Ramos (cell line): Measurements from ENCODE around the gene ERMARD.

ENCODE experiments used
- in situ Hi-C: fragments of 300-500 bp; cut with MboI; formaldehyde crosslinking; loops from one replicate; pipeline ENCODE4 v1.14.3; 2022; ENCODE audit warnings: low sequenced_read_pairs; ENCODE audit not compliant: unreplicated experiment

Gene ERMARD

DNA sequence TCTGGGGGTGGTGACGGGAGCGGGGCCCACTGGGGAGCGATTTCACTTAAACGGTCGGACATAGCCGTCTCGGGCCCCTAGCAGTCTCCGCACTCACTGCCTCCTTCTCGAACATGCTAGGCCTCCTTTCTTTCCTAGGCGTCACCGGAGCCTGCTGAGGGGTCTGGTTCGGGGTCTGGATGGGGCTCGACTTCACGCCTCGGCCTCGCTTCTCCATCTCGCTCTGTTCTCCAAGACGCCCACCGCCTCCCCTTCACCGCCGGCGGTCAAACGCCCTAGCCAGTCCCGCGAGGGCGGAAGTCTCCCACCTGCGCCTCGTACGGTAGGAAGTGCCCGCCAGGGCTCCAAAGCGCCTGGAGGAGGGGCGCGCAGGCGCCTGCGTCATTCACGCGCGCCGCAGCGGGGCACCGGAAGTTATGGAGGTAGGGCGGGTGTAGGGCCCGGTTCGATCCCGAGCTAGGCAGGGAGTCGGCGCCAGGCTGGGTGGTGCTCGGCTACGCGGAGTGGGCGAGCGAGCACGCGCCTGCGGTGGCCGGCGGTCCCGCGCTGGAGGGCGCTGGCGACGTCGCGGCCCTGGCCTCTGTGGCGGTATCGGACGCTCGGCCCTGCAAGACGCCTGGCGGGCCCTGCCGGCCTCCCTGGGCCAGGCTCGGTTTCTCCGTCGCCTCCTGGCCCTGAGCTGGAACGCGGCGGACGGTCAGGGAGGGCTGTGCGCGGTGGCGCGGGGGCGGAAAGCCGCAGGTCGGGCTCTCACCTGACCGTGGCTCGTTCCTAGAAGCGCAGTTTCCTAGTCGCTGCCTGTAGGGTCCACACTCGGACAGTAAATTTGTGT is at the start of gene ERMARD, which contains the start of gene DYNLT2:
TSS of gene ERMARD (plus strand) at position 381 of the 832 bp plus-strand sequence. CDS start at position 417, 36 bp downstream.
TSS of gene DYNLT2 (minus strand) at position 331 of the 832 bp plus-strand sequence. CDS start at position 217, 114 bp downstream.
- in situ Hi-C loops = no loop called here

DNA sequence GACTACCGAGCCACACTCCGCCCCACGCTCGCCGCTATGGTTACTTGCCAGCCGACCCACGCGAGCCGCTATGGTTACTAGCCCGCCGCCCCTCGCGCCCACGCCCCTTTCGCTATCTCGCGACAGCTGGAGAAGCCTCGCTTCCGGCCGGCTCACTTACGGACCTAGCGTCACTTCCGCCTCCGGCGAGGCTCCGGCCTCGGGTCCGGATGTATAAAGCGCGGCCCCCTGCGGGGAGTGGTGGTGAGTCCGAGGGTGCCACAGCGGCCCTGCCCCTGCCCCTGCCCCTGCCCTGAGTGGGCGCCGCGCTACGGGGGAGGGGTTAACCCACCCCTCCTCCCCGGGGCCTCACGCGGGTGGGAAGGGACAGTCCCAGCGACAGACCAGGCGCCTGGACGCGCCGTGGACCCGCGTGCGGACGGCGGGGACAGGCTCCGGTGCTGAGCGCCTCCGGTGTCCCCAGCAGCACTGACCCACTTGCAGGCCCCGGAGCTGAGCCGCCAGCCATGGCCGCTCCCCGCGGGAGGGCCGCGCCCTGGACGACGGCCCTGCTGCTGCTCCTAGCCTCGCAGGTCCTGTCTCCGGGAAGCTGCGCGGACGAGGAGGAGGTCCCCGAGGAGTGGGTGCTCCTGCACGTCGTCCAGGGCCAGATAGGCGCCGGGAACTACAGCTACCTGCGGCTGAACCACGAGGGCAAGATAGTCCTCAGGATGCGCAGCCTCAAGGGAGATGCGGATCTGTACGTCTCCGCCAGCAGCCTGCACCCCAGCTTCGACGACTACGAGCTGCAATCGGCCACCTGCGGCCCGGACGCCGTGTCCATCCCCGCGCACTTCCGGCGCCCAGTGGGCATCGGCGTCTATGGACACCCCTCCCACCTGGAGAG is 49.2 kb upstream of the ERMARD start, which contains the start of the genes C6orf120 and WDR27:
TSS of gene C6orf120 (plus strand) at position 173 of the 886 bp plus-strand sequence. CDS start at position 507, 334 bp downstream.
TSS of gene WDR27 (minus strand) at position 76 of the 886 bp plus-strand sequence. CDS start 13,024 bp downstream, outside the sequence.
- in situ Hi-C loops = no loop called here

GRCh38 chr6:169702840-169703246 is 48.6 kb upstream of the ERMARD start:
- in situ Hi-C loops = no loop called here

DNA sequence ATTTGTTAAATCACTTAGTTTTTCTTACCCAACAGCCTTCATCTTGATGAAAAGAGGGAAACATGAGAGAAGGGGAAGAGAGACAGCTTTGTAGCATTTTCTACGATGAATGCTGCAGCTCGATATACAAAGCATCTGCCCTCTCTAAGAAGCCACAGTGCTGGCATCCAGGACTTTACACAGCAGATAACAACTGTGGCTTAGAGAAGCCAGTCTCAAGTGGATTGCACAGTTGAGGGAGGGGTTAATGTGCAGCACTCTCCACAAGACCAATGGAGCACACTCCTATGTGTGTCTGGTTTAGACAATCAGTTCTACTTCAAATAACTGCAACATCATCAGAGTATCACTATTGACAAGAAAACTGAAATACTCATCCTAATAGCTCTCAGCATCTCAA is 43.6 kb upstream of the ERMARD start:
- in situ Hi-C loops = no loop called here

DNA sequence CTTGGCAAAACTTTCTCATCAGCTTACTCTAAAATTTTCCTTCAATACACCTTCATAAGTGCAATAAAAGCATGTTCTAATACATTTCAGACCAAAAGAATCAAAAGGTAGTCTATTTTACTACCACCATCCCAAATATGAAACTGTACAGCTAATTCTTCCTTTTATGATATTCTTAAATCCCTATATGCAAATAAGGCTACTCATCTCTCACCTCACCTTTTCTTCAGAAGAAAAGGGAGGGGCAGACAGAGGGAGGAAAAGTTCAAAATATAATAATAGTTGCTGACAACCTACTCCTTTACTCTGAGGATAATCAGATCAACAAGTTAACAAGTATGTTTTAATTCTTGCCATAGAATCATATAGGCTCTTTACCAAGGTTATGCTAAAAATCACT is 42.1 kb upstream of the ERMARD start:
- in situ Hi-C loops = no loop called here

GRCh38 chr6:169710009-169710408 is 41.4 kb upstream of the ERMARD start:
- in situ Hi-C loops = no loop called here

GRCh38 chr6:169714178-169714577 is 37.2 kb upstream of the ERMARD start:
- in situ Hi-C loops = no loop called here

DNA sequence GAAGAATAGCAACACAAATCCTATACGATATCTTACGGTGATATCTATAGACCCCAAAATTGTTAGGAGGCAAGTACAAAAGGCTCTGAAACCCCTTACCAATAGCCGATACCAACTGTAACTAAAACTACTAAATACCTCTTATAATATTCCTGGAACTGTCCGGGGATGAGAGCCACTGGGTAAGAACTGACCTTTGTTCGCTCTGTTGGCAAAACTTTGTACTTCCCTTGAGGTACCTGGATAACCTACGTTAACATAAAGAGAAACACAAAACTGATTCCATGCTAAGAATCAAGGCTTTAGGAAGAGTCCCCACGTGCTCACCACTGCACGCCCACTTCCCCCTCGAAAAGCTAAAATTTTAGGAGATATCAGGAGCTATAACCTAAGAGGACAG is 36.8 kb upstream of the ERMARD start:
- in situ Hi-C loops = no loop called here

DNA sequence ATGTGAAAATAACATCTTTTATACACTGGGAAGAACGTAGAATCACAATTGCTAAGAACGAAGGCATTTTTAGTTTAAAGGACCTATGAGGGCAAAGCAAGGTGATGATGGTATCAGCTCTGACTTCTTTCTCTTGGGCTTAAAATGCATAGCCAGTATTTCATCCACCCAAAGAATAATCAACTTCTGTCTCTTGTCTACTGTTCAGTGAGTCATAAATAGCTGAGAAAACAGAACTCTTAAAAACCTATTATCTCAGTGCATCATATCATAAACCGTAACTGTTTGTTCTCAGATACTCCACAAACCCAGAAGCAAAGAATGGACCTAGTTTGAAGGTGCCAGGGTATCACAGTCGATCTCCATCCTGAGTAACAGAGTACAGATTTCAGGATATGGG is 32.3 kb upstream of the ERMARD start:
- in situ Hi-C loops = no loop called here

DNA sequence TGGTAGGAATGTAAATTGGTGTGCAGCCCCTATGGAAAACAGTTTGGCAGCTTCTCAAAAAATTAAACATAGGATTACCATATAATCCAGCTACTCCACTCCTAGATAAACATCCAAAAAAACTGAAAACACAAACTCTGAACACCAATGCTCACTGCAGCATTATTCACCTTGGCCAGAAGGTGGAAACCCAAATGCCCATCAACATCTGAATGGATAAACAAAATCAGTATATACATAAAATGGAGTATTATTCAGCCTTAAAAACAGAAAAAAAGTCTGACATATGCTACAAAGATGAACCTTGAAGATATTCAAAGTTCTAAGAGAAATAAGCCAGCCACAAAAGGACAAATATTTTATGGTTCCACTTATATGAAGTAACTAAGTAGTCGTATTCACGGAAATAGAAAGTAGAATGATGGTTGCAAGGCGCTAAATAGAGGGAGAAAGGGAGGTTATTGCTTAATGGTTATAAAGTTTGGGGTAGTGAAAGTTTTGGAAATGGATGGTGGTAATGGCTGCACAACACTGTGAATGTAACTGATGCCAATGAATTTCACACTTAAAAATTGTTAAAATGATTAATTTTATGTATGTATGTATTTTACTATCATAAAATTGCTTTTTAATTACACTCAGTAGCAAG is 31.1 kb upstream of the ERMARD start:
- in situ Hi-C loops = no loop called here

GRCh38 chr6:169722362-169723199 is 28.8 kb upstream of the ERMARD start:
- in situ Hi-C loops = no loop called here

DNA sequence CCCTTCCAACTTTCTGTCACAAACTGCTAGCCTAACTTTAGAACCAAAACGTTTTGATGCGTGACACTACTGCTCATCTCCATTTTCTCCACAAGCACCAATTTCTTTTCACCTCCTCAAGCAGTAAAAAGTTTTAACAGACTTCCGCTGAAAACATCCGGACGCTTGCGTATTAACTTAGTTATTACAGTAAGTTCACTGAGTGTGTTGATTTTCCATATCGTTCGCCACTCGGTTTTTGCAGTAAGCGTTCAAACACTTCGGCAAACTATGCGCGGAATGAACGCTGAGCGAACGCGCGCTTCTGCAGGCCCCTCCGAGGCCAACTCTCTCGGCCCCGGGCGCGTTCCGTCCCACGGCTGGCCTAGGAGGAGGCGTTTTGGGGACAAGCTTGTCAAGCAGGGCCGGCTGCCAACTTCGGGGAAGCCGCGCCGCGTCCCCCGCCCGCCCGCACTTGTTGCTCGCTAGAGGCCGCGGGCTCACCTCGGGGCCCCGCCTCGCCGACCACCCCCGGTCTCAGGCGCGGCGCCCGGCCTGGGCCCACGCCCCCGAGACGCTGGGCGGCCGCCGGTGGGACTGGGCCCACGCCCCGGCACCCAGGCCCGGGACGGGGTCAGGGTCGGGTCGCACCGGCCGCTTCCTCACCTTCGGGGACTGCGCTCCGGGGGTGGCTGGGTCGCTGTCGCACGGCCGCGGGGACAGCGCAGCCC is 28.1 kb upstream of the ERMARD start:
- in situ Hi-C loops = no loop called here

- in situ Hi-C loops = no loop called here
These were observed 27.4 kb upstream of the ERMARD start for GRCh38 chr6:169723991-169724493.

GRCh38 chr6:169724494-169725124 is 26.8 kb upstream of the ERMARD start, which contains the start of gene PHF10:
TSS of gene PHF10 (minus strand) at chr6:169724500. CDS start at chr6:169723931, 569 bp downstream.
- in situ Hi-C loops = no loop called here

DNA sequence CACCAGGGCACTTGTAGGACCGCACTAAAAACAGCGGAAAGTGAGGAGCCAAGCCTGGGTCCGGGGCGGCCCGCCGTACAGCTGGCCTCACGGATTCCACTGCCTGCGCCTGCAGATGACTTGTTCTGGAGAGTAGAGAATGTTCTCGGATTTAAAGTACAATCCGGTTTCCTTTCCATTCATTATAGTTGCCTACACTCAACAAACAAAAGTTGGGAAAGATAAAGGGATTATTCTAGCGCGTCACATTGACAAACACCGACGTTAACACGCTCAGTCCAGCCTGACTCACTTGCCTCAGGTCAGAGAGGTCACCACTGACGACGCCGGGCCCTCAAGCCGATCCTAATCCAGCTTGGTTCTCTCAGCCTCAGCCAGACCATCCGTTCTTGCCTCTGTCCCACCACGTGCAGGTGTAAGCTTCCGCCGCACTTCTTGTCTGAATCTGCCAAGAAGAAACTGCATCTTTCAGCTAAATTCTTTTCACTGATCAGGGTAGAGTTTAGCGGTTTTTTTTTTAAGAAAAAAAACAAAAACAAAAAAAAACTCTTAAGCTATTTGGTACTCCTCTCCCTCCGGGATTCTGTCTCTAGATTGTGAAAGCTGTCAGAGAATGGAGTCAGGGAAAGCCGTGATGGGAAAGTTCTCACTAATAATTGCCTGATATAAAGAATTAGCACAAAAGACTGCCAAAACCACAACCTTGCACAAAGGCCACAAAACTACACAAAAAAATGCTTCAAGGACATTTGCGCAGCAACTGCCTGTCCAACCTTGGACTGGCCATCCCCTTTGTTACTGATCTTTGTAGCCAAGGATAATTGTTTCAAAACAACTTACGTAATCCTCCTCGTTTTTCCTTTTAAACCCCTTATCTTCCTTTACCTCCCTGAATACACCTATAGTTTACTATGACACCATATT is 26.0 kb upstream of the ERMARD start:
- in situ Hi-C loops = no loop called here

DNA sequence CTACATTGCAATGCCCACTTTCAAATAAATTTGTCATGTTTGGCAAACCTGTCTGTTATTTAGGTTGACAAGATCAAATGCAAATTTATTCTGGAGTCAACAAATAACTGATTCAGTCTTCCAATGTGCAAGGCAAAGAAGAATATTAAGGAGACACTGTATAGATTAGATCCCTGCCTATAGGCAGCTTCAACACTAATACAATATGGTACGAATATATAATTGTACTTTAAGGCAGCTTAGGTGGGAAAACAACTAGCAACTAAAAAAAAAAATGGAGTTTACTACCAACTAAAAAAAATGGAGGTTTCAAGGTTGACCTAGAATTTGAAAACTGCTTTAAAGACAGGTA is 25.4 kb upstream of the ERMARD start:
- in situ Hi-C loops = no loop called here

DNA sequence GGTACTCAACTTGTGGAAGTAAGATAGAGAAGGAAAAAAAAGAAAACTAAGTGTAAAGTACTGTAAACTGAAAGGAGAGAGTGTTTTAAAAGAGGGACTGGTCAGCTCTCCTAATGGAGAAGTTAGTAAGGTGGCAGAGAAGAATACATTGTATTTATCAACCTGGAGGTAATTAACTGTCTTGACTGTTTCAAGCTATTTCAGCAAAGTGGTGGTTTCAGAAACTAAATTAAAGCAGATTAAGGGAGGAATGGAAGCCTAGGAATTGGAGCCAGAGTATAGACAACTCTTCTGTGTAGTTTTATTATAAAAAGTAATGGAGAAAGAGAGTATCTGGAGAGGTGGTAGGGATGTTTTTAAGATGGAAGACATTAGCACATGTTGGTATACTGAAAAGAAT is 24.5 kb upstream of the ERMARD start:
- in situ Hi-C loops = no loop called here
